Common myeloid progenitor, CD34-positive (primary cell): ENCODE measurements around the gene DZANK1. TPM values are rescaled to one million over a fixed set of nuclear protein-coding genes. Genes with fewer than 3 reads are reported as not detected.

Experiments used
- CTCF ChIA-PET: fragments of 350-600 bp; sonication (Branson Sonifier 250); formaldehyde crosslinking; loops from one replicate; lab custom pipeline; 2021; ENCODE audit warnings: antibody characterized with exemption; lab: Charles Lee
- POLR2A ChIA-PET: fragments of 350-600 bp; sonication (Branson Sonifier 250); formaldehyde crosslinking; loops from one replicate; lab custom pipeline; 2021; ENCODE audit warnings: antibody characterized with exemption; lab: Charles Lee
- DNase-seq, 3 donors: peaks; one replicate each; pipeline versions ENCODE4 v3.0.0 to v3.0.0-alpha.2; 2013
- H3K27ac ChIP-seq, 2 experiments: 1 replicate in 1 of 2; 2 replicates in 1 of 2; pipeline ENCODE4 v1.7.0; 2013; ENCODE audit warnings: inconsistent platforms in 2 of 2, low read length in 2 of 2, mild to moderate bottlenecking in 2 of 2, low read depth in 1 of 2, moderate library complexity in 1 of 2; ENCODE audit not compliant: severe bottlenecking in 2 of 2, insufficient read depth in 1 of 2, poor library complexity in 1 of 2
- H3K27me3 ChIP-seq, 5 experiments: replicated peaks in 2 of 5; 1 replicate in 3 of 5; 2 replicates in 2 of 5; pipeline versions ENCODE4 v1.6.1 to v1.7.0; 2013; ENCODE audit warnings: low read length in 4 of 5, mild to moderate bottlenecking in 2 of 5, moderate library complexity in 2 of 5, inconsistent platforms in 1 of 5; ENCODE audit not compliant: insufficient read depth in 5 of 5, control insufficient read depth in 4 of 5
- H3K36me3 ChIP-seq, 4 experiments: 1 replicate in 2 of 4; 2 replicates in 2 of 4; pipeline versions ENCODE4 v1.6.1 to v1.7.0; 2013; ENCODE audit warnings: low read length in 3 of 4, control low read depth in 1 of 4, mild to moderate bottlenecking in 1 of 4; ENCODE audit not compliant: control insufficient read depth in 4 of 4, insufficient read depth in 4 of 4
- H3K4me1 ChIP-seq, 4 experiments: 1 replicate in 3 of 4; 2 replicates in 1 of 4; pipeline versions ENCODE4 v1.6.1 to v1.7.1; 2013; ENCODE audit warnings: low read length in 3 of 4, mild to moderate bottlenecking in 3 of 4, control low read depth in 1 of 4, inconsistent platforms in 1 of 4, moderate library complexity in 1 of 4; ENCODE audit not compliant: control insufficient read depth in 4 of 4, insufficient read depth in 4 of 4; ENCODE audit errors: control extremely low read depth in 1 of 4
- H3K4me3 ChIP-seq, 7 experiments: 1 replicate in 4 of 7; 2 replicates in 3 of 7; pipeline versions ENCODE4 v1.5.1 to v1.7.0; 2013; ENCODE audit warnings: mild to moderate bottlenecking in 7 of 7, low read length in 6 of 7, moderate library complexity in 6 of 7, inconsistent platforms in 2 of 7, low read depth in 2 of 7, control low read depth in 1 of 7; ENCODE audit not compliant: insufficient read depth in 4 of 7, control insufficient read depth in 1 of 7; ENCODE audit errors: extremely low read depth in 1 of 7
- H3K9me3 ChIP-seq, 5 experiments: 1 replicate in 4 of 5; 2 replicates in 1 of 5; pipeline versions ENCODE4 v1.6.1 to v1.7.1; 2013; ENCODE audit warnings: low read length in 4 of 5, mild to moderate bottlenecking in 2 of 5, inconsistent platforms in 1 of 5, low read depth in 1 of 5, moderate library complexity in 1 of 5; ENCODE audit not compliant: control insufficient read depth in 4 of 5, insufficient read depth in 2 of 5; ENCODE audit errors: control extremely low read depth in 1 of 5
- WGBS: methylation state at CpG from one replicate; pipeline ENCODE4 v1.1.5; 2013; ENCODE audit not compliant: insufficient coverage; 5-methylcytosine and 5-hydroxymethylcytosine counted together
- polyA plus RNA-seq: library from polyadenylated mRNA; unstranded; fragments of 120-200 nt; gene quantifications from one replicate; pipeline ENCODE4 v1.2.1, GENCODE V29; 2013

Gene DZANK1
- 4.3 TPM for polyA plus RNA-seq

DNA sequence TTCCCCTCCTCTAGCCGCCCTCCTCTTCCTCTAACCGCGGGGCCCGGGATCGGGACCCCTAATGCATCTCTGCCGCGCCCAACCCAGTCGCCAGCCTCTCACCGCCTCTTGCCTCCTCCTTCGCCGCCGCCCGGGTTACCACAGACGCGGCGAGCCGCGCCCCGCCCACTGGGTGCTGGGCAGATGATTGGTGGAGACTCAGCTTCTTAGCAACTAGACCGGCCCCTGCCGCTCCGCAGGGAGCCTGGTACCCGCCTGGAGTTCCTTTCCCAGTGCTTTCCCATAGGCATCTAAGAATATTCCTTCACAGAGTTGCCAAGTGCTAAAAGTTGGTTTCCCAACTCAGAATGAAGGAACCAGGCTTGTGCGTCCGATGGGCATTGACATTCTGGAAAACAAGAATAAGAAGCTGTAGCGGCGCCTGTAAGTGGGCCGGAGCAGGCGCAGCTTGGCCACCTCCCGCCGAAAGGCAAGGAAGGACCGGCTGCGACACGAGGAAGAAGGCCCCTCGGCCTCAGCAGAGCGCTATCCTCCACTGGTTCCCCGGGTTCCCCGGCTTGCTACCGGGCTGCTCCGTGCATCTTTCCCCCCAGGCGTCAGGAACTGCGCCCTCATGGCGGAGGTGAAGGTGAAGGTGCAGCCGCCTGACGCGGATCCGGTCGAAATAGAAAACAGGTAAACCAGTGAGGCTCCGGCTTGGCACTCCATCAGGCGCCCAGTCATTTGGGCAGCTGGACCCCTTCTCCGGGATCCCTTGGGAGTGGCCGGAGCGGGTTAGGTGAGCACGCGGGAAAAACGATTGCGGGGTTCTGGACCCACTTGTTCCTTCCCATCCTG lies at the start of gene DZANK1, which contains the start of gene POLR3F:
Gene DZANK1 (minus strand): TSS at position 137 of the 837 bp plus-strand sequence. CDS start 1,672 bp downstream, outside the sequence.
Gene POLR3F (plus strand): TSS at position 497 of the 837 bp plus-strand sequence. CDS start 117 bp downstream, at position 614.
- WGBS = under 1% methylated on average over 52 of the region's 57 CpGs
- Histone ChIP-seq H3K9me3 (no peaks in the 10 kb centered on the region), H3K36me3 (peaks cover 5 to 24% (median 13%) of the 10 kb centered on the region in 4 experiments), H3K4me3 (peak within 1 kb of the TSS; percentile 73 to 99 (median 96)), H3K27ac (peak within 1 kb of the TSS; percentile 96 to 97), H3K27me3 (no peaks in the 10 kb centered on the region), H3K4me1 (peaks cover 4 to 25% (median 12%) of the 10 kb centered on the region in 4 experiments)
- peak; percentile 93 to 96 (median 96) for DNase-seq
- CTCF ChIA-PET = interaction anchor here (0.6 to 1.7 kb wide), 5 partner anchors 20 to 53 kb away, joined by 3 to 5 read pairs (median 4); partner anchors contain the start of gene RBBP9
- POLR2A ChIA-PET = interaction anchor here (0.6 to 1.5 kb wide), 5 partner anchors 30 to 893 kb away, joined by 3 to 5 read pairs (median 4); partner anchors contain the start of genes RBBP9, SEC23B, SMIM26 and ZNF133

GRCh38 chr20:18515973-18516372 lies 49.1 kb upstream of the DZANK1 start:
- peaks cover 10 to 42% (median 20%) of the 10 kb centered on the region in 4 experiments for H3K36me3 ChIP-seq
- ChIA-PET CTCF (interaction anchor here (1.1 to 1.3 kb wide), 2 partner anchors 10 to 49 kb away, joined by 4 read pairs; partner anchors contain the start of genes DZANK1 and POLR3F), POLR2A (interaction anchor here (0.6 kb wide), 1 partner anchor 150 kb away, joined by 3 read pairs; no protein-coding TSS in a partner anchor)

GRCh38 chr20:18514127-18514526 lies 47.3 kb upstream of the DZANK1 start:
- CTCF ChIA-PET = no interaction called here
- Histone ChIP-seq H3K4me1 (no peaks in the 10 kb centered on the region), H3K4me3 (no peak overlapping the region), H3K27me3 (no peaks in the 10 kb centered on the region), H3K36me3 (peaks cover 15 to 50% (median 22%) of the 10 kb centered on the region in 4 experiments), H3K27ac (no peak overlapping the region), H3K9me3 (no peaks in the 10 kb centered on the region)
- 80% methylated on average over 4 of the region's 5 CpGs for WGBS
- POLR2A ChIA-PET = no interaction called here
- no peak for DNase-seq

More at GRCh38 chr20:18515973-18516372, 49.1 kb upstream of the DZANK1 start:
- DNase-seq = no peak
- no peaks in the 10 kb centered on the region for H3K9me3 ChIP-seq
- H3K4me1 ChIP-seq = no peaks in the 10 kb centered on the region
- H3K4me3 ChIP-seq = no peak overlapping the region
- no peaks in the 10 kb centered on the region for H3K27me3 ChIP-seq
- H3K27ac ChIP-seq = no peak overlapping the region

- ChIA-PET POLR2A (no interaction called here), CTCF (no interaction called here)
- Histone ChIP-seq H3K36me3 (peaks cover 16 to 48% (median 22%) of the 10 kb centered on the region in 4 experiments), H3K27ac (no peak overlapping the region), H3K27me3 (no peaks in the 10 kb centered on the region), H3K9me3 (no peaks in the 10 kb centered on the region), H3K4me1 (peaks cover 0 to 9% (median 7%) of the 10 kb centered on the region in 4 experiments), H3K4me3 (no peak overlapping the region)
- no peak for DNase-seq
- WGBS = 95% methylated on average over 3 of the region's 7 CpGs
These were observed 46.4 kb upstream of the DZANK1 start for GRCh38 chr20:18513208-18513607.

- no peaks in the 10 kb centered on the region for H3K27me3 ChIP-seq
- peaks cover 2 to 20% (median 13%) of the 10 kb centered on the region in 4 experiments for H3K4me1 ChIP-seq
- CTCF ChIA-PET = interaction anchor here (0.6 kb wide), 1 partner anchor 47 kb away, joined by 3 read pairs; no protein-coding TSS in a partner anchor
- H3K4me3 ChIP-seq = no peak overlapping the region
- WGBS = no CpG with 5 or more reads among the region's 1 CpG
- peak in 1 of 3 donors; percentile 9 for DNase-seq
- H3K9me3 ChIP-seq = no peaks in the 10 kb centered on the region
- H3K36me3 ChIP-seq = peaks cover 16 to 42% (median 22%) of the 10 kb centered on the region in 4 experiments
- H3K27ac ChIP-seq = peak overlapping the region in 1 of 2 experiments; percentile 34
- POLR2A ChIA-PET = no interaction called here
These were observed 44.7 kb upstream of the DZANK1 start for GRCh38 chr20:18511571-18511970.

DNA sequence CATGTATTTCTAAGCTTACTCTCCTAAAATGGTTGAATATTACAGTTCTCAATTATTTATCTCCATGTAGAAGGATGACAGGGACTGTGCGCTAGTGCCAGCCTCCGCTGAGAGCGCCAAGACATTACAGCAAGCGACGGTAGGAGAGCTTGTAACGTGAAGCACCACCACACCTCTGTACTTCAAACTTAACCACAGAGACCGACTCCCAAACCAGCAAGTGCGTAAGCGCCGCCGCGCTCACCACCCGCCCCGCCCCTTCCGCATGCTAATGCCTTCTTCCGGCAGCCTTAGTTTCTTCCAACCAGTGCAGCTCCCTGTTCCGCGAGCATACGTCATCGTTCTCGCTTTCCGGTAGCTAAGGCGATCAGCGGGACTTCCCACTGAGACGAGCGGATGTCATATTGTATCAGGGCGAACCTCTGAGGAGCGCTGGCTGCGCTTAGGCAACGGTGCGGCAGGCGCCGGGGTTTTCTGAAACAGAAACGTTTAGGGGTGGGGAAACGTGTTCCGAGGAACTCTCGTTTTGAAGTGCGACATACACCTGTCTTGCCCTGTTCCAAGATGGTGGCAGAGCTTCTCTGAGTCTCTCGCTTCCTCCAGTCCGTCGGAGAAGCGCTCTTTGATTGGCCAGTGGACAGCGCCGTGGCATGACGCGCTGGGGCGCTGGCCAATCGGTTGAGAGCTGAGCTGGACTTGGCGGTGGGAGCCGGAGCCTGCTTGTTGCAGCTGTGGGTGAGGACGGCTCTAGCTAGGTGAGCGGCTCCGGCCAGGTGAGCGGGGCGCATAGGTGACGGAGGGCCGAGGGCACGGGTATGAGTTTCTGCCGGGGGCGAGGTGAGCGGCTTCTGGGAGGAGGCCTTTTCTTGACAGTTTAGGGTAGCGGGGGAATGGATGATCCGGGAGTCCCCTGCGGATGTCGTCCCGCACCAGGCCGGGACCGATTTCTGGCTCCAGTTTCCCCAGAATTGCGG lies 40.7 kb upstream of the DZANK1 start, which contains the start of gene SEC23B:
Gene SEC23B (plus strand): TSS at position 723 of the 974 bp plus-strand sequence. CDS start 2,896 bp downstream, outside the sequence.
- Histone ChIP-seq H3K27ac (peak within 1 kb of the TSS; percentile 99 to 100), H3K4me1 (peaks cover 2 to 23% (median 14%) of the 10 kb centered on the region in 4 experiments), H3K27me3 (peaks cover 0 to 6% (median 0%) of the 10 kb centered on the region in 5 experiments), H3K9me3 (no peaks in the 10 kb centered on the region), H3K36me3 (peaks cover 6 to 20% (median 7%) of the 10 kb centered on the region in 4 experiments), H3K4me3 (peak within 1 kb of the TSS; percentile 71 to 97 (median 89))
- under 1% methylated on average over 53 of the region's 69 CpGs for WGBS
- ChIA-PET POLR2A (interaction anchor here (0.6 to 2.1 kb wide), 9 partner anchors 10 to 1624 kb away, joined by 3 to 9 read pairs (median 4); partner anchors contain the start of genes DZANK1, POLR3F and RBBP9), CTCF (interaction anchor here (1.2 to 3.7 kb wide), 3 partner anchors 11 to 95 kb away, joined by 7 to 25 read pairs (median 8); partner anchors contain the start of gene RBBP9)
- DNase-seq = peak; percentile 99 to 100 (median 99)
